GM18526 (cell line): ENCODE data around the gene PHC2.

ENCODE experiments used
- POLR2A ChIP-seq: IDR thresholded peaks from 3 replicates; pipeline ENCODE4 v1.6.1; 2011; ENCODE audit not compliant: insufficient read length; ENCODE audit errors: extremely low read depth

The PHC2 gene

DNA sequence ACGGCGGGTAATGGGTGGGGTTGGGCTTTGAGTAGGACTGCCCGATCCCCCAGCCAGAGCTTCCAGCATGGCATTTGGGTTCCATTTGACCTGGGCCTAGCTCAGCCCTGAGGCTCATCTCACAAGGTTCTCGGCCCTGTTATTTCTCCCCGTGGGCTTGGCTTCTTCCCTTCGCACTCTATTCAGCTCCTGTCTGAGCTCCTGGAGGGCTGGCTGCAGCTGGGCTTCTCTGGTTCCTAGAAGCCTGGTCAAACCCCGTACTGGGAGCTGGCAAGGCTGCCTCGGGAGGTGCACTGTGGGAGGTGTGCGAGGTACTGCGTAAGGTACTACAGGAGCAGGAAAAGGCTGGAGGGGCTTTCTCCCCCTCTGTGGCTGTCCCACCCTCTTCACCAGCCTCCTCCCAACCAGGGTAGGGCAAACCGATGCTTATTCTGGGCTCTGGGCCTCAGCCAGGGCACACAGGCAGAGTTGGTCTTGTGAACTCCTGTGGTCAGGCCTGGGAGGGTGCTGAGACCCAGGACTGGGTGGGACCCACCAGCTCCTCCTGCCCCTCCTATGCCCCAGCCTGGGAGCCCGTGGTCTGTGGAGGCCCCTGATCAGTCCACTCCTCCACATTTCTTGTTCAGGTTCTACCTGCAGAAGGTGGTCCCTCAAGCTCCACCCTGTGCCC, 110.8 kb downstream of the PHC2 start:
- no peak for TF ChIP-seq POLR2A

DNA sequence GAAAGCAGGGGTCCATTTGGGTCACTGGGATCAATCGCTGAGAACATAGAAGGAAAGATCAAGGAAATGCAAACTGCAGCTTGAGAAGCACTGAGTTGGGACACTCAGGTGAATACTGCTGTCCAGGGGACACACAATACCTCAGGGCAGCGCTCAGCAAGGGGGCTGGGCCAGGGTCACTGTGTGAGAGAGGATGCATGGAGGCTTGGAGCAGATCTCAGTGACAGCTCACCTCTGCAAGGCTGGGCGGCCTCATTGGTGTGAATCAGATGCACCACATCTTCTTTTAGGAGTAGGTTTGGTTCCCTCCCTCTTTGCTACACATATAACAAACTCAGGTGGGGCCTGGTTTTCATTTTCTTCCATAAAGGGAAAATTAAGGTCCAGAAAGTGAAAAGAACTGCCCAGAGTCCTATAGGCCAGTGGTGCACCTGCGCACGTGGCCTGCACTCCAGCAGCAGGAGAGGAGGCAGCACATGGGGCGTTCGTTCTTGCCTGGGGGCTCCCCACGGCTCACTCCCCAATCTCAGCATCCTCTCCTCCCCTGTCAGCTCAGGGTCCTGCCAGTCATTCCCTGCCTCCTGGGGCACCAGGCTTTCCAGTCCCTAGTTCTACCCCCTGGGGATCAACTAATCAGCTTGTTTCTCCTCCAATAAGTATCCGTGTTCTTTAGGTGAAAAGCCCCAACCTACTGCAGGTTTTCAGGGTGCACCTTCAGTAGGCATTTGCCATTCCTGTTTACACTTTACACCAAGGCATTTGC, 111.5 kb downstream of the PHC2 start:
- TF ChIP-seq POLR2A = no peak

DNA sequence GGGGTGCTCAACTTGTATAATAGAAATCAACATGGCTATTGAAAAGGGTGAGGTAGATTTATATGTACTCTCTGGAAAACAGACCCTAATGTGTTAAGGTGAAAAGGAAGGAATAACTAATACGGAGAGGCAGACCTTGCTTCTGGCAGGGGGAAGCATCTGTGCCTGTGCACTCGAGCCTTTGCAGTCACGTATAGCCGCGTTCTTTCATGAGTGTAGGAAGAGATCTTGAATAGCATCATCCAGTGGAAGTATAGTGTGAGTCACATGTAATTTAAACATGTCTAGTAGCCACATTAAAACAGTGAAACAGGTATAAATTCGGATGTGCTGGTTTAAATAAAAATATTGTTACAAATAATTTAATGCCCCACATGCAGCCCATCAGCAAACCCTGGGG, 112.9 kb downstream of the PHC2 start:
- no peak for TF ChIP-seq POLR2A

DNA sequence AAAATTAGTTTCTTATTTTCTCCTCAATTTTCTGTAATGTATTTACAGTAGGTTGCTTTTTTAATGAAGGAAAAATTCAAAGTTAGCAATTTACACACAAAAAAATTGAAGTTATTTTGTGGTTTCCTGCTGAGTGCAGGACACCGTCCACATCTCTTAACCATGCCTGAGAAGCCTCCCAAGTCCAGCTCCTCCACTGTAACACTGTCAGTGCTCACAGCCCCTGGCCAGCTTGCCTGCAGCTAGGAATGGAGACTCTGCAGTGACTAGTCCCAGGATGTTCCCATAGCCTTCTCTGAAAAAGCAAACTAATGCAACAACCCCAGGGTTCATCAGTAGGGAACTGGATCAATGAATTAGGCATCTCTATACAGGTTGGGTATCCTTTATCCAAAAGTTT, 113.5 kb downstream of the PHC2 start:
- TF ChIP-seq POLR2A = no peak

DNA sequence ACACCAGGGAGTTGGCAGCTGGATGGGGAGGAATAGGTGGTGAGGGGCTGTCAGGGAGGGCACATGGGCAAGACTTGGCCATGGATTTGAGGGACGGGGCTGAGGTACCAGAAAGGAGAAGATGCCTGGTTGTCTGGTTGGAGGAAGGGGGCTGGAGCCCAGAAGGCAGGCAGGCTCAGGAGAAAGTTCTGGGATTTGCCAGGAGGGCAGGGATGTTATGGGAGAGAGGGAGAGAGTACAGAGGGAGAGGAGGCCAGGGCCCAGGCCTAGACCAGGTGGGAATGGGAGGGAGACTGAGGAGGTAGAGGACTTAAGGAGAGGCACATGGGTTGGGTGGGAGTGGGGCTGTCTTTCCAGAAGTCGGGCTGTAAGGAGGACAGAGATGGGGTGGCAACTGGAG, 114.3 kb downstream of the PHC2 start:
- no peak for TF ChIP-seq POLR2A

DNA sequence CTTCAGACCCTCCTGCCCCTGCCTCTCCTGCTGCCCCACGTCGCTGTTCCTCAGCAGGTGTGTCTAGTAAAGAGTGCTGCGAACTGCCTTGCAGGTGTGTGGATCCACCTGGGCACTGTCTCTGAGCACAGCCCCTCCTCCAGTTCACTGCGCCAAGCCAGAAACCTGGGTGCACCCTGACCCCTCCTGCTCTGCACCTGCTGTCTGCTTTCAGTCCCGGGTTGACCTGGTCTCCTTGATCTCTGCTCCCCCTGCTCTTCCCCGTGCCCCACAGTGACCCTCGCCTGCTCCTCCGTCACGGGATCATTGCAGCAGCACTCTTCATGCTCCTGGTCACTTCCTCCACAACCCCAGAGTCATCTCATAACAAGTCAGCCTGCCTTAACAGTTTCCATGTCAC, 116.5 kb downstream of the PHC2 start:
- TF ChIP-seq POLR2A = no peak

- no peak for TF ChIP-seq POLR2A
These were observed 118.5 kb downstream of the PHC2 start for GRCh38 chr1:33312413-33312749.

- no peak for TF ChIP-seq POLR2A
These were observed 119.0 kb downstream of the PHC2 start for GRCh38 chr1:33311706-33312412.

DNA sequence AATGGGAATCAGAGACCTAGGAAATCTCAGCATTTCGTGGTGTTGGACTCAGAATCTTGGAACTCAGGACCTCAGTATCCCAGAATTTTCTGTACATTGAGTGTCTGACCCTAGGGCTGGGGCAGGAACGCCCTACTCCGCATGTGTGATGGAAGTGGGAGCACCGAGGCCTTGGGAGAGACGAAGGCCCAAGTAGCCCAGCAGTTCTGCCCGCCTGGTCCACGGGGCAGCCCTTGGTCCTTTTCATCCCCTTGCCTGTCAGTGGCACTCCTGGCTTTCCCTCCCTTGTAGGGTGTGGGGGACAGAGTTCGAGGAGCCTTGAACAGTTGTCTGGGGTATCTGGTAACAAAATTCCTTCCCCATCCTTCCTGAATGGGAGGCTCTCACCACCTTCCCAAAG, 120.2 kb downstream of the PHC2 start:
- TF ChIP-seq POLR2A = no peak

GRCh38 chr1:33307494-33307864, 123.4 kb downstream of the PHC2 start:
- TF ChIP-seq POLR2A = no peak

DNA sequence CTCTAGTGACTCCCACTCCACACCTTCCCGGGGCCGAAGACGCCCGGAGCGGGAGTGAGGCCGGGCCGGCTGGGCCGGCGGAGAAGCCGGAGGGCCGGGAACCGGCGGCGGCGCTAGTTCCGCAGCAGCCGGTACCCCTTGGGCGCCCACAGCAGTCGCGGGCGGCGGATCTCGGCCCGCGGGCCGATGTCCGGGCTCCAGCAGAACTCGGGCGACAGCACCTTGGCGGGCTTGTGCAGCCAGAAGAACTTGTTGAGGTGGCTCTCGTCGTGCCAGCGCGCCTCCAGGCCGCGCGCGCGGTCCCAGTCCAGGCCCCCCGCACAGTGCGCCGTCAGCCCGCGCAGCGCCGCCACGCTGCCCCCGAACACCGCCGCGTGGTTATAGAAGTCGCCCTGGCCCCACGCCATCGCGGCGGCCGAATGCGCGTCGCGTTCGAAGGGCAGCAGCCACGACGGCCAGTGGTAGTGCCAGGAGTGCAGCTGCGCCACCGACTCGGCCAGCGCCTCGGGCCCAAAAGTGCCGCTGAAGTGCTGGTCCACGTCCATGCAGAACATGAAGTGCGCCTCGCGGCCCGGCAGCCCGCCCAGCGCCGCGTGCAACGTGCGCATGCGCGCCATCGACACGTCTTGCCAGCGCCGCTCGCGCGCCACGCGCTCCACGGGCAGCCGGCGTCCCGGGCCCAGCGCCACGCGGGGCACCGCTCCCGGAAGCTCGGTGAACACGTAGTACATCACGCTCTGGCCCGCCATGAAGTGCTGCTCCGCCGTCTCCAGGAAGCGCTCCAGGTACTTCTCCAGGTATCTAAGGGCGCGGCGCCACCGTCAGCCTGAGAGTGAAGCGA, 124.0 kb downstream of the PHC2 start:
- no peak for TF ChIP-seq POLR2A

DNA sequence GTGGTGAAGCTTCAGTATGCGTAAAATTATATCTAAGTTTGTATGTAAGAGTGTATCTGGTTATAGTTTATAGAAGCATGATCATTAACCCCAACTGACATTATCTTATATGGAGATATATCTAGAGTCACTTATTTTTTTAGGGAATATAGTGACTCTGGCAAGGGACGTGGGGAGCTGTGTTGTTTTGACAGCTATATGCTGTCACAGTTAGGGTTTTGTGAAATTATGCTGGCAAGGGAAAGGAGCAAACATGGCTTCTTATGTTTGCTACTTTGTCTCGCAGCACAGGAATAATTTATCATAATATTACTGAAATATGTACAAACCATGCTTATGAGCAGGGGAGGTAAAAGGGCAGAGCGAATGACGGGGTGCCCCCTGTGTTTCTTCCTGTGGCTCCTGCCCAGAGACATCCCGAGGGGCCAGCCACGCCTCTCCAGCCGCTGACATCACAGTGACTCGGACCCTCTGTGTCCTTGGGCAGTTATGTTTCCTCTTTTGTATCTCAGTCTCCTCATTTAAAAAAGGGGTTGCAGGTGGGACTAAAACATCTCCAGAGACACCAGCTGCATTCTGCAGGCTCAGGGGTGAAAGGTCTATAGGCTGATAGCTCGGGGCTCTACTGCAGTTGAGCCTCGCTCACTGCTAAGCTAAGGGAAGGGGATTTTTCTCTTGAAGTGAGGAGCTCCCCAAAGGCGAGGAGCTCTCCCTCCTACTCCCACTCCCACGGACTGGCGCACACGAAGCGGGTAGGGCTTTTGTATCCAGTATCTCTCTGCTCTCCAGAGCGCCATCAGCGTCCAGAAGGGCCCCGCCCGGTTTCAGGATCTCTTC, 124.9 kb downstream of the PHC2 start:
- no peak for TF ChIP-seq POLR2A

GRCh38 chr1:33305016-33305415, 125.9 kb downstream of the PHC2 start:
- TF ChIP-seq POLR2A = no peak

DNA sequence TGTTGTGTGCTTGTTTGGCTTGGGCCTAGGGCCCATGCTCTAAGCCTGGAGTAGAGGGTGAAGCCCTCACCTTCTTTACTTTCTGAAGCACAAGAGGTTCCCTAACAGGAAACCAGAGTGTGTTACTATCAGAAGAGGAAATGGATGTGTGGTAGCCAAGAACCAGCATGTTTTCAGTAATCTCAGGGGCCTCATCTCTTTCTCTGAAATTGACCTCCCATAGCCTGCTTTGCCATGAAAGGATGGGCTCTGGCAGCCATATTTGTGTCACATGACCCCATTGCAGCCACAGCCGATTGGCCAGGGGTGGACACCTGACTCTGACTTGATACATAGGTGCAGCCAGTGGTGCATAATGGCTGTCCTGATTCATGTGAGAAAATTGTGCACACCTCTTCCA, 128.6 kb downstream of the PHC2 start:
- no peak for TF ChIP-seq POLR2A
